ENCODE measurements around the gene SHROOM3.

SHROOM3 gene

DNA sequence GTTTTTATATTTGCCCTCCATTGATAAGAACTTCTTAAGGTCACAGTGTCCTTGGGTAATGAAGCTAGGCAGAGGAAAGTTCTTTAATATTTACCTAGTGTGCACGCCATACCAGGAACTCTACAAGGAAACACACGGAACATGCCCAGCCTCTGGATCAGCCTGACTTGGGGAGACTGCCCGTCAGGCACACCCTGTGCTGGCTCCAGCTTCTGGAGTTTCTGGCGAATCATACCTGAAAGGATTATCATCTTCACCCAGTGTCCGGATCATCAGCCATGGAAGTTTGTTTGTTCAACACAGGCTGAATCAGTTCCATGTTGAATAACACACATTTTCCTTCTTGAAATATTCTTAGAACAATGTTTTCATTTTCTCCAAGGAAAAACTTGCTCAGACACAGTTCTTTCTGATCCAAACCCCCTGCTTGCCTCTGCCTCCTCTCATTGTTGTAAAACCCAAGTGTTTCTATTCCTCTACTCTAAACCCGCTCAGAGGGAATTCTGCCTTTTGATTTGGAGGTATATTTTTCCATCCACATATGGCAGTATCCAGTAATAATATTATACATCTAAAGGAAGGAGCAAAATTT lies 176.7 kb downstream of the SHROOM3 start:
- intact Hi-C loops (cut with DNase I), result no loop called here
- no peak for DNase-seq

DNA sequence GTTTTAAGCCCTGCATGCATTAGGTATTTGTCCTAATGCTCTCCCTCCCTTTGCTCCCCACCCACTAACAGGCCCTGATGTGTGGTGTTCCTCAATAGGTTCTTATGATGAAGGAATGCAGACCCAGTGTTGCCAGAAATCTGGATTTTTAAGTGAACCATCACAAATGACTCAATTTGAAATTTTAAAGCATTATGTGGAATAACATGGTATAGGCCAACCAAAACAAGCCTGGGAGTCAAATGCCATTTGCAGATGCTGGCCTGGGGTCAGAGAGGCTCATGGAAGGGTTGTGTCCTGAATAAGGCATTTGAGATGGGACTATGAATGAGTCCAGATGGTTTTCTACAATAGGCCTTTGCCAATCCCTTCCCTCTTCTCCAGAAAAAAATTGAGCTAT lies 179.6 kb downstream of the SHROOM3 start:
- intact Hi-C loops (cut with DNase I), result no loop called here
- no peak for DNase-seq

DNA sequence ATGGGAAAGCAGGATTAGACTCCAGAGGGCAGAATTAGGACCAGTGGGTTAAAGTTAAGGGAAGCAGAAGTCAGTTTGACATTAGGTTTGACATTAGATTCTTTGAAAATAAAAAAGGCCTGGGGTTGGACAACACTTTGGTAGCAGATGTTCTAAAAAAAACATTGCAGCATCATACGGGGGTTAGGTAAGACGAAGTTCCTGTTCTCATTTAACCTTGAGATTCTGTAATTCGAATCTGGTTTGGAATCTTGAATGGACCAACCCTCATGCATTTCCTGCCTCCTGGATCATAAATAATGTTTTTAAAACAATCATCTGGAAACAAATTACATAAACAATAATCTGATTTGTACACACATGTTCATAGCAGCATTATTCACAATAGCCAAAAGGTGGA lies 181.0 kb downstream of the SHROOM3 start:
- intact Hi-C loops (cut with DNase I), result no loop called here

DNA sequence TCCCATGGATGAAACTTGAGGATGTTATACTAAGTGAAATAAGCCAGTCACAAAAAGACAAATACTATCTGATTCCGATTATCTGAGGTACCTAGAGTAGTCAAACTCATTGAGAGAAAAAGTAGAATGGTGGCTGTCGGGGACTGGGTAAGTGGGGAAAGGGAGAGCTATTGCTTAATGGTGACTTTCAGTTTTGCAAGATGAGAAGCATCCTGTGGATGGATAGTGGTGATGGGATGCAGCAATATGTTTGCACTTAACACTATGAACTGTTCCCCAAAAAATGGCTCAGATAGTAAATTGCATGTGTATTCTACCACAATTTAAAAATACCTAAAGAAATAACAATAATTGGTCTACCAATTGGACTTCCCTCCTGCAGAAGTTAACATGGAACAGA lies 181.5 kb downstream of the SHROOM3 start:
- DNase-seq, result no peak
- intact Hi-C loops (cut with DNase I), result no loop called here

More for the DNA sequence above, 181.0 kb downstream of the SHROOM3 start:
- DNase-seq, result no peak

GRCh38 chr4:76620723-76621468 lies 185.9 kb downstream of the SHROOM3 start:
- intact Hi-C loops (cut with DNase I), result no loop called here

DNA sequence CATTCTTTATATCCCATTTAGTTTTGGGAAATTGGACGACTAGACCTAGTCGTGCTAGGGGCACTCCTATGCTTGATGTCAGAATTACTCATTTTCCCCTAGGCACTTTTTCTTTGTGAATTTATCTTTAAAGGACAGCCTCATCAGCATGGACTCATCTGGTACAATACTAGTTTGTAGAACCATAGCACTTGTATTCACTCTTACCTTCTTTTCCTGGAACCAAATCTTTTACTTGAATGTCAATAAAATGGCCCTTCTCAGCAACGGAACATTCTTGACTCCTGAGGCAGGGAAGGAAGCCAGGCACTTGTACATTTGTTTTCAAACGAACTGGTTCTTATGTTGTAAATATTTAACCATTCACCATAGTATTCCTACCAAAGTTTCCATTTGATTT lies 187.1 kb downstream of the SHROOM3 start:
- no peak for DNase-seq
- intact Hi-C loops (cut with DNase I), result no loop called here

More at GRCh38 chr4:76620723-76621468, 185.9 kb downstream of the SHROOM3 start:
- DNase-seq, result no peak

DNA sequence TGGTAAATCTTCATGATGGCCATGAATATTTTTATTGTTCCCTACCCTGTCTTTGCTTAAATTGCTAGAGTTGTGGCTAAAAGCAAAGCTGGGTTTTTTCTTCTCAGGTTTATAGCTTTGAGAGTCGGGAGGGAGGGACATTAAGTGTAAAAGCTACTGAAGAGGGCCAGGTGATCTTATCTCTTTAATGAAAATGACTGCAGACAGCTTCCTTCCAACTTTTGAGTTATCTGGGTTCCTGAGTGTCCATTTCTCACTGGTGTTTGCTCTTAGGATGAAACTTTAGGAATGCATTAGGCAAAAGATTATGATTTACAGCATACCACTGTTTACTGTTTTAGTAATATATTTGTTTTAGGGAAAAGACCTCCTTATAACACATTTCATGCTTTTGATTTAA lies 187.7 kb downstream of the SHROOM3 start:
- no peak for DNase-seq
- intact Hi-C loops (cut with DNase I), result no loop called here

DNA sequence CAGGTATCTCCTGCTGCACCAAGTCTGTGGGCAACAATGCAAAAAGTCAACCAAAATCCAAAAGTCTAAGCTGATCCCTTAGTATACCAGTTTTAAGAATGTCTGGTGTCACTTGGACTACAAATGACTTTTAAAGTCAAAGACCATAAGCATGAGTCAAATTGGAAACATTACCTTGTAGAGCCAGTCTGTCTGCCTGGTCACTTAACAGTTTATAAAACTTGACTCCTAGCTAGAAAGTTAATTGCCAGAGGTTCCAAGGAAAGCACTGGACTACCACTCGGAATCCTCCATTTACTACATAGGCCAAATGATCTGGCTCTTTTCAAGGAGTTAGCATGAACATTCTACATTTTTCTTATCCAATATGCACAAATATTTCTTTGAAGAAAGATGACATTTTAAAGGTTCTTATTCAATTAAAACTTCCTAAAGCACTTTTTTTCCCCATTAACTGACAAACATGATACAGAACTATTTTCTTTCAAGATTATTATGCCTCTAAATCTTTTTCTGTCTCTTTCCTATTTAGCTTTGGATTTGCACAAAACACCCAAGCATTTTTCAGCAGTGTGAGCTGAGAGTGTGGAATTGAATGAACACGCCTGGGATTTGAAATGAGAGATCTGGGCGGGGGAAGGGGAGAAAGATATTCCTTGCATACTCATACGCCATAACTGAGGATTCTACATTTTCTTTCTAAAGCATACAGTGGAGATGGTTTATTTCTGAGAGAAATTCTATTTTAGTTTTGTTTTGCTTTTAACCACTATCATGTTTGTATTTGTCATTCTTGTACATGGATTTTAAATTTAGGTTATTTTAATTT lies 188.4 kb downstream of the SHROOM3 start:
- no peak for DNase-seq
- intact Hi-C loops (cut with DNase I), result no loop called here

GRCh38 chr4:76624241-76624681 lies 189.2 kb downstream of the SHROOM3 start:
- intact Hi-C loops (cut with DNase I), result no loop called here
- peak in 1 of 10 donors; percentile 43 for DNase-seq

DNA sequence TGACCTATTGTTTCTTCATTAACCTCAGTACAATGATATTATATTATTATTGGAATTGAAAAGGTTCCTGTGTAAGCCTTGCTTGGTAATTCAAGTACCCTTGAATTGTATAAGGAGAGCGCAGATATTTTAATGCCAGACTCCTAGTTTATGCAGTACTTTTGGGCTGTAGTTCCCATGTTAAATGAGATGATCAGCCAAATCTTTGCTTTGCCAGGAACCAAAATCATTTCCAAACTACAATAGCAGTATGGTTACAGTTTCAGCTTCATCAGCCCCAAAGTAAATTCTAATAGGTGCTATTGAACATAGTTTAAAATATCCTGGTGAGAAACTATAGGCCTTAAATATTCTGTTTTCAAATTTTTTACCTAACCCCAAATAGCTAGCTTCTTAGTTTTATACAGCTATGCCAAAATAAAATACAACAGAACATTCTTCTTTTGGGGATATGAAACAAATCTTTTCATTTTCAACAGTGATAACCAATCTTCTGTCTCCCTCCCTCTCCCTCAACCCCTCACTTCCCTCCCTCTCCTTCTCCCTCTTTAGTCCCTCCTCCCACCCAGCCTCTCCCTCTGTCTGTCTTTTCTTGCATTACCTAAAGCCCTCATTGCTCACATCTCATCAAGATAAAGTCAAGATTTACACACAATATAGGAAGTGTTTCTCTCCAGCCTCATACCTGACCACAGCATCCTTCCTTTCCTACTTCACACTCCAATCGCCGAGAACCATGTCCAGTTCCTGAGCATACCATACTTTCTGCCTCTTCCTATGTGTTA lies 190.1 kb downstream of the SHROOM3 start:
- intact Hi-C loops (cut with DNase I), result no loop called here
- no peak for DNase-seq

- intact Hi-C loops (cut with DNase I), result no loop called here
- no peak for DNase-seq
These were observed 191.8 kb downstream of the SHROOM3 start for GRCh38 chr4:76626686-76627465.

- DNase-seq, result no peak
- intact Hi-C loops (cut with DNase I), result no loop called here
These were observed 193.2 kb downstream of the SHROOM3 start for GRCh38 chr4:76628251-76628650.

- no peak for DNase-seq
- intact Hi-C loops (cut with DNase I), result no loop called here
These were observed 195.7 kb downstream of the SHROOM3 start for GRCh38 chr4:76630741-76631140.

- intact Hi-C loops (cut with DNase I), result no loop called here
- DNase-seq, result no peak
These were observed 199.2 kb downstream of the SHROOM3 start for GRCh38 chr4:76634220-76634619.

DNA sequence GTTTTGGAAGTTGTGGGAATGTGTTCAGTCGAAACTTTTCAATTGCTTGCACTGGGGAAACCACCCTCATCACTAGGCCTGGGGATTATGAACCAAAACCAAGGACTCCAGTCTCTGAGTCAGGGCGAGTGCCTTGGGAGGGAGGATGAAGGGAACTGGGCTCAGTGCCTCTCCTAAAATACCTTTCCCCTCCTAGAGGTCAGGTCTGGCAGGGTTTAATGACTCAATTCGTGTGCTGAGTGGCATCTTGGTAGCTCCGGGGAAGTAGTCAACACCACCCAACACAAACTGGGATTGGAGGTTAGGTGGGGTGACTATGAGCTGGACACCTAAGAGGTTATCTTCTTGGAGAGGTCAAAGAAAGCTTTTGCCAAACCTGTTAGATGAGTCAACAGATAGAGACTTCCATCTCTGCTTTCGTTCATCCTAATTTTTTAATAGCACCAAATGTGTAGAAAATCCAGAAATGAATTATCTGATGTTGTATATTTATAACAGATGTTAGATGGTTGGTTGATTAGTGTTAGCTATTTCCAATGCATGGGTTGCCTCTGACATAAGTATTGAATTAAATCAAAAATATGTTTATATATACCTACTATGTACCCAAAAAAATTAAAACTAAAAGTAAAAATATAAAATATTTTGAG lies 202.8 kb downstream of the SHROOM3 start:
- intact Hi-C loops (cut with DNase I), result no loop called here
- no peak for DNase-seq

- intact Hi-C loops (cut with DNase I), result no loop called here
- no peak for DNase-seq
These were observed 204.3 kb downstream of the SHROOM3 start for GRCh38 chr4:76639288-76639687.

DNA sequence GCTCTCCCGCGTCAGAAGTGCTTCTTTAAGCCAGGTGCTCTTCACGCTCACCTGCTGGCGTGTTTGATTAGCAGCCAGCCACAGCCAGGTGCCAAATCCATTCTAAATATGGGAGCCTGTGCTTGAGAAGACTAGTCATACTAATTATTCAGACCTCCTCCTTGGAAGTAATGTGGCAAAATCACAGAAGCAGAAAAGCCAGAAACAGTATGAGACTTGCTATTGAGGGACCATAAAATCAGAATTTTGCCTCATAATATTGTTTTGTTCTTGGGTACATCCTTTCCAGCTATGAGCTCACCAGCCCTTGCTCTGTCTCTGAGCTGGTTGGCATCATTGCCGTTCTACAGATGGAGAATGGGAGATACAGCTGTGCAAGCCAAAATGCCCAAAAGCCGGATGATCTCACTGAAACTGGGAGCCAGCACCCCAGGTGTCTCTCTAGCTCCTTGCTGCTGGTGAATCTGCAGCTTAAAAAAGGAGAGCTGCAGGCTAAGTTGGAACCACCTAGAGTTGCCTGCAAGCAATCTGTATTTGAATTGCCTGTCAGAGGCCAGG lies 205.4 kb downstream of the SHROOM3 start:
- DNase-seq, result peak in 7 of 10 donors; percentile 27 to 91 (median 49)
- intact Hi-C loops (cut with DNase I), result no loop called here

DNA sequence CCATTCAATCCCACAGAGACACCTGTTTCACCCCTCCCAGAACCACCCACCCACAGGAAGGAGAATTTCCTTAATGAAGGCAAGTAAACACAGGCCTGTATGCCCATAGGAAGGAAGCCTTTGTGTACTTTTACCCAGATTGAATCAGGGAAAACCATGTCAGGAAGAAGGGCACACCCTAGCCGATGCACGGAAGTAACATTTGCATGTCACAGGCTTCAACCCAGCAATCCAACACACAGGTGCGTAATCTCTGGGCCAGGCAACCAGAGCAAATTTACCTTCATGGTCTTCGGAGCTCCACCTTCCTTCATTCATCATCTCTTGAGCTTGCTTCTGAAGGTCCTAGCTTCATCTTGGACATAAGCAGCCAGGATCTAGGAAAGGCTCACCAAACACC lies 206.3 kb downstream of the SHROOM3 start:
- no peak for DNase-seq
- intact Hi-C loops (cut with DNase I), result no loop called here

DNA sequence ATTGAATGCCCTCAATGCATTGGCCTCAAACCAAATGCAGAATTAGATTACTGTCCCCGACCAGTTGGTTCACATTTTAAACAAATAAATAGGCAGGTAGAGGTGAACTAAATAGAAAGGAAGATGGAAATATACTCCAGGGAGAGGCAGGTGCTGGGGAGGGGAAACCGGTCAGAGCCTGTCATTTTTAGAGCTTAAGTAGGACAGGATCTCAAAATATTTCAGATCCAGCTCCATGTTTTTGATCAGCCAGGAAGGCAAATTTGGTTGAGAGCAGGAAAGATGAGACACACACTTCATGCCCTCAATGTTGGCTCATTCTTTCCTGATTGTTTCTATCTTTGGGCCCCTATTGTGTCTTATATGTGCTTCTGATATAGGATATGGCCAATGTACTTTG lies 206.7 kb downstream of the SHROOM3 start:
- intact Hi-C loops (cut with DNase I), result no loop called here
- no peak for DNase-seq
